A172 (cell line): ENCODE results near the gene RAB3C. TPM values are rescaled to one million over a fixed set of nuclear protein-coding genes. Genes with fewer than 3 reads are reported as not detected.

ENCODE experiments used
- DNase-seq: peaks from one replicate; pipeline ENCODE4 v3.0.0-alpha.2; 2015; ENCODE audit warnings: low spot score
- total RNA-seq: library from RNA; depleted of rRNA; stranded (reverse); fragments of >200 nt; shearing (Covaris generic); gene quantifications from 2 replicates; pipeline ENCODE4 v1.2.3, GENCODE V29; 2014

Gene RAB3C
- total RNA-seq, 1 experiment from 2014 or later = not detected

- no peak for DNase-seq
Measured at GRCh38 chr5:58773744-58774441, 191.0 kb downstream of the RAB3C start.

GRCh38 chr5:58774937-58775336 is 192.1 kb downstream of the RAB3C start:
- DNase-seq = no peak

DNA sequence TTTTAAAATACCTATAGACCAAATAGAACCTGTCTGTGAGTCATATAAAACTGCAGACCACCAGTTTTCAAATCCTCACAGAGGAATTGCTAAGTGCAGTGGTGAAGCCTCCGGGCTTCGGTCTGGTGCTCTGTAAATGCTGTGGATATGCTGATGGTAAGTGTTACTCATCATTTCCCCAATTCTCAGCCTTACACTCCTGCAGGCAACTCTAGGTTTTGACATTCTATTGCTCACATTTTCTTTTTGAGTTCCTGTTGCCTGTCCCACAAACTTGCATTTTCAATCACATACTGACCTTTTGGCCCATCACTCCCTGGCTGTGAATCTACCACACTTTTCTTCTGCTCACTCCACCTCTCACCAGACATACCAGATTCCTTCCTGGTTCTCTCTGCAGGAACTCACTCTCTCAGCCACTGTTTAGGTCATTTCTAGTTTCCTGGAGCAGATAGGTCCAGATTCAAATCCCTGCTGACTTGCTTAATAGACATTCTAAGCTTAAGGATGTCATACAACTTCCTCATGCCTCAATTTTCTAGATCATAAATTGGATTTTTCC is 192.9 kb downstream of the RAB3C start:
- no peak for DNase-seq

DNA sequence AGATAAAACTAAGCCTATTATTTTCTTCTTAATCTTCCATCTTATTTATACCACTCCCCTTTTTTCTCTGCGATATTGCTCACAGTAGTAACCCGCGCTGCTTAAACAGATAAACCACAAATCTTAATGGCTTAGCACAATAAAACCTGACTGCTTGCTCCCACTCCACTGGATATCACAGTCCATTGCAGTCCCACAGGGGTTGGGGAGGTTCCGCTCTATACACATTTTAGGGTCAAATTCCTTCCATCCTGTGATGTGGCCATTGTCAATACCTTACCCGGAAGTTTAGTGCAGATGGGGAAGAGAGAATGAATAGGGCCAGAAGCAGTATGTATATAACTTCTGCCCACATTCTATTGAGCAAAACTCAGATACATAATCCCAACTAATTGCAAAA is 193.7 kb downstream of the RAB3C start:
- no peak for DNase-seq

GRCh38 chr5:58778888-58779287 is 196.0 kb downstream of the RAB3C start:
- DNase-seq = no peak

- DNase-seq = no peak
Measured at GRCh38 chr5:58786035-58786434, 203.2 kb downstream of the RAB3C start.

- DNase-seq = no peak
Measured at GRCh38 chr5:58786711-58787303, 203.9 kb downstream of the RAB3C start.

- DNase-seq = no peak
Measured at GRCh38 chr5:58787987-58788386, 205.1 kb downstream of the RAB3C start.

DNA sequence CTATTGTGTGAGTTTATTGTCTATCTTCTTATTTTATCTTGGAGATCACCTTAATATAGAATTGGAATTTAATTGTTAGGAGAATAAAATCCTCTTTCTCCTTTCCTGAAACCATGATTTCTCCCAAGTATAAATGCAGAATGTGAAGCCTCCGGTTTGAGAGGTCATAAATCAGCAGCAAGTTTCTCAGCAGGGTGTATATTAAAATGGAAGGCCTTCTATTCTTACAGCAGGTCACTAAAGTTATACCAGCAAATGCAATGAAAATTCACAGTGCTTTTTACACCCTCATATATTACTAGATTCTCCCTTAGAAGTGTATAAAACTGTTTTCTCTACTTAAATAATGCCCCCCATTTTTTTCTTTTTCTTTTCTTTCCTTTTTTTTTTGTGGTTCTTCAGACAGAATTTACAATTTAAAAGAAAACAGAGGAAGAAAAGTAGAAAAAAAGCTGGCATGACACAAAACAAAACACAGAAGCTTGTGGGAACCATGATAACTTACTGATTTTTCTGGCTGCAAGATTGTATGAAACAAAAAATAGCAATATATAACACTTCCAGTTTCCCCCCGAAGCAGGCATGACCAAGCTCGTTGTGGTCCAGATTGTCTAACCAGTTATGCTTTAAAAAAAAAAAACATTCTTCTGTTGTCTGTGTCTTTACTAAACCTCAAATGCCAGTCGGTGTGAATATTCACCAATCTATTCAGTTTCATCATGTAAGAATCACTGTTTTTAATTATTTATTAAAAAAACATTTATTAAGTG is 211.2 kb downstream of the RAB3C start:
- DNase-seq = no peak

- no peak for DNase-seq
Measured at GRCh38 chr5:58794875-58795274, 212.0 kb downstream of the RAB3C start.

DNA sequence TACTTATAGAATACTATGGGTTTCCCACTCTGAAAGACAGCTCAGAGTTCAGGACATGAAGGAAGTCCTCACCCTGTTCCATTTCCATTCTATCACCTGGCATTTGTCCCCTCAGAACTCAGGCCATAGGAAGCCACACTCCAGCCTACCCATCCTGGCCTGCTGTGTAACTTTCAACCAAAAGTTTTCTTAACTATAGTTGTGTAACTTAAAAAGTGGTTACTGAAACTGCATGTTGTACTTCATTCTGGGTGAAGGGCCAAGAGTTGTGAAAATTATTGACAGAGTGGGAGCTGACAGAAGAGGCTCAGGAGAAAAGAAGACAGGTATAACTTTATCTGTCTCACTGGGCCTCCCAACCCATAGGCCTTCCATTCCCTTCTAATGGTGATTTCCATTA is 212.5 kb downstream of the RAB3C start:
- DNase-seq = no peak

- no peak for DNase-seq
Measured at GRCh38 chr5:58797021-58797420, 214.1 kb downstream of the RAB3C start.

DNA sequence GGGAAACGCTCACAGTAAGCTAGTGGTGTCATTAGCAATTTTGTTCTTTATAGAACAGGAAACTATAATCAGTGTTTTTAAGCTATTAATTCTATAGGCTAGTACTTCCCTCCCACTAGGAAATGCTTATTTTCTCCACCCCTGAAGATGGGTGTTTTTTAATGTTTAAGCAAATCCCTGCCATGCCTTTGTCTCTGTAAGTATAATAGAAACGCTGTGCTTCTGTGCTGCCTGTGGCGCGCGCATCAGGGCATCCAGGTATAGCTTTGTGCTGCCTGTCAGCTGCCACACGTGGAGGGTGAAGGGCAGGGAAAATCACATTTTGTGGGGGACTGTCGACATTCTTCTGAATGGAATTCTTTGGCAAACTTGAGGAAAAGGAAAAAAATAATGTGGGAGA is 217.5 kb downstream of the RAB3C start:
- DNase-seq = no peak

DNA sequence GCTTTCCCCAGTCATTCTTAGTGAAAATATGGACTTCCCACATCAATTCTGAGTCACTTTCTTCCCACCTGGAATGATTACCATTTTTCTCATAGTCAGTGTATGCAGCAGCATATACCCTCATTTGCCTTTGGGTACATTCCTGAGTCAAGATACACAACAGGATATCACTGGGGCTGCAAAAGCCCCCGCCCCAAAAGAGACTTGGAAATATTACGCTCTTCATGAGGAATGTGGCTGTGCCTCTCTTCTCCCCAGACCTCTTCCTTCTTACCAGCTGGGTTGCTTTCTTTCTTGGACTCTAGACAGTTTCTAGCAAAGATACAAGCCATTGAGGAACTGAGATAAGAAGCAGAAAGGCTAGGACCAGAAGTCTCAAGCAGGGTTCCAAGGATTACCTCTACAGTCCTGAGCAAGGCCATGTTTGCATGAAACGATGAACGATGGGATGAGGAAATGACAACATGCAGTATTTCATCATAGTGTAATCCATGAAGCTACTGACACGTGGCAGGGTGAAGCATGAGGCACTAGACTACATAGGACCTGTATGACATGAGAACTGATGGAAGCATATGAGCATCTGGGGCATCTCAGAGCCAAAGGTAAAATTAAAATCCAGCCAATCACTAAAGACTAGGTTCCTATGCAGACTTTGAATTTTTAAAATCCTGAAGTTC is 218.1 kb downstream of the RAB3C start:
- no peak for DNase-seq

DNA sequence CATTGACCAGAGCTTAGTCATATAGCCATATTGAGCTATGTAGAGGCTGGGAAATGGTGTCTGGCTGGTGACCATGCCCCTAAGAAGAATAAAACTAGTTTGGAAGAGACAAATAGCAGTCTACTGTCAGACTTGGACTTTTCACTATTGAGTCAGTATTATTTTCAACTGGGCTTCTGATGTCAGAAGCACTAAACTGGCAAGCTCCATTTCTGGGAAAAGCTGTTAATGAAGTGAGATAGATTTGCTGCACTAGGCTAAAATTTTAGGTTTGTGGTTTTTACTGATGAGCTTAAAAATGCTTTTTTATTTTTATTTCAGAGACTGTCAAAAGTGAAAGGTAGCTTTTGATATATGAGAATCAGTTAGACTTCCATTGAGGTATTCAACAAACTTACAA is 220.2 kb downstream of the RAB3C start:
- DNase-seq = no peak

DNA sequence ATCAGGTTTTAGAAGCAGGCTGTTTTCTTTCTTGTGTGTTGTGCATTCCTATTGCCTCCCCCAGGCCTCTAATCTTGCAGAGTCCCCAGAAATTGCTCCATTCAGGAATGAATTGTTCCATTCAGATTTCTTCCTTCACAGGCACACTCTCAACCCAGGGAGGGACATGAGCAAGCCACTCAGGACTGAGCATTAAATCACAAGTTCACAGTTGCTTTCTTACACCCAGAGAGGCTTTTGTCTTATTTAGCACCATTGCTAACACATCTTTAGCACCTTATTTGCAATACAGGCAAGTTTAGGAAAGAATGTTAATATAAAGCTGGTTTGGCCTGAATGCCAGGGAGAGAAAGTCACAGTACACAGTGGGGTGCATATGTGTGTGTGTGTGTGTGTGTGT is 221.4 kb downstream of the RAB3C start:
- DNase-seq = no peak

GRCh38 chr5:58810086-58810485 is 227.2 kb downstream of the RAB3C start:
- no peak for DNase-seq

- no peak for DNase-seq
Measured at GRCh38 chr5:58813855-58814254, 231.0 kb downstream of the RAB3C start.

- DNase-seq = no peak
Measured at GRCh38 chr5:58816181-58816731, 233.4 kb downstream of the RAB3C start.

- DNase-seq = no peak
Measured at GRCh38 chr5:58818465-58818864, 235.6 kb downstream of the RAB3C start.

DNA sequence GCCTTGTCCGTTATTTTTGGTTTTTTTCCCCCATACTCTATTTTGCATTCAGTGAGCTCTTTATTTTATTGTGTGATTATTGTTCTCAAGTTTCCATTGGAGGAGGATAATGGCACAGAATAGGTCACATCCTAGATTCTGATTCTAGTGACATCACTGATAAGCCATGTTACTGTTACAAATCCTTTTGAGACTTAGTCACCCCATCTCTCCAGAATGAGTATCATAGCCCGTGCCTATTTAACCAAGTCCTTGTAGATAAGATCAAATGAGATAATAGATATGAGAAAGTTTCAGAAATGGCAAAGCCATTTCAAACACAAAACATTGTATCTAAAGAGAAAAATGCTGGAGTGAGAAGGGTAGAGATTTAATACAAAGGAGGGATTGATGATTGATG is 242.6 kb downstream of the RAB3C start:
- DNase-seq = no peak

GRCh38 chr5:58825899-58826298 is 243.0 kb downstream of the RAB3C start:
- DNase-seq = no peak
